GM21723 (cell line): ENCODE data around the gene KAT14.
"Not testable (repeated sequence)": the region's sequence is repeated elsewhere in the genome, so short reads cannot be mapped to it uniquely, and the experiment has no call there.

Experiments used
- ATAC-seq: cut with Tn5 transposase; IDR thresholded peaks from one replicate; pipeline ENCODE4 v1.9.1; 2021; ENCODE audit warnings: mild to moderate bottlenecking, moderate library complexity; ENCODE audit not compliant: unreplicated experiment

Gene KAT14

GRCh38 chr20:18203700-18204099 lies 66.0 kb downstream of the KAT14 start:
- not testable (repeated sequence) for ATAC-seq

GRCh38 chr20:18213002-18213401 lies 75.3 kb downstream of the KAT14 start:
- no peak for ATAC-seq

- no peak for ATAC-seq
Observed at GRCh38 chr20:18215566-18215965, 77.9 kb downstream of the KAT14 start.

DNA sequence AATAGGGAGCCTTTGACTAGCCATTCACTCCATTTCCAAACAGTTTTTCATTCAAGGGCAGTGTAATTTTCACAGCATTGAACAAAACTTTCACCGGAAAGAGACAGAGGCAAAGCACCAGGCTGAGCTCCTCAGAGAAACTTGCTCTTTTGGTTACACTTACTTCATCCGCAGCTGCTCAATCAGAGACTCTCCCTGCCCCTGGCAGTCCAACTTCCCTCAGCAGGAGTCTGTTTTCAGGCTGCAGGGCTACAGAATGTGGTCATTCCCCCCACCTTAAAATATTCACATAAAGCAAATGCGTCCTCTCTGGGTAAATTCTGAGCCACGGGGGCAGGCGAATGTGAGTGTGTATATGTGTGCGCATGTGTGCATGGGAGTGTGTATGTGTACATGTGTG lies 80.6 kb downstream of the KAT14 start:
- no peak for ATAC-seq

GRCh38 chr20:18223409-18223808 lies 85.7 kb downstream of the KAT14 start:
- no peak for ATAC-seq

DNA sequence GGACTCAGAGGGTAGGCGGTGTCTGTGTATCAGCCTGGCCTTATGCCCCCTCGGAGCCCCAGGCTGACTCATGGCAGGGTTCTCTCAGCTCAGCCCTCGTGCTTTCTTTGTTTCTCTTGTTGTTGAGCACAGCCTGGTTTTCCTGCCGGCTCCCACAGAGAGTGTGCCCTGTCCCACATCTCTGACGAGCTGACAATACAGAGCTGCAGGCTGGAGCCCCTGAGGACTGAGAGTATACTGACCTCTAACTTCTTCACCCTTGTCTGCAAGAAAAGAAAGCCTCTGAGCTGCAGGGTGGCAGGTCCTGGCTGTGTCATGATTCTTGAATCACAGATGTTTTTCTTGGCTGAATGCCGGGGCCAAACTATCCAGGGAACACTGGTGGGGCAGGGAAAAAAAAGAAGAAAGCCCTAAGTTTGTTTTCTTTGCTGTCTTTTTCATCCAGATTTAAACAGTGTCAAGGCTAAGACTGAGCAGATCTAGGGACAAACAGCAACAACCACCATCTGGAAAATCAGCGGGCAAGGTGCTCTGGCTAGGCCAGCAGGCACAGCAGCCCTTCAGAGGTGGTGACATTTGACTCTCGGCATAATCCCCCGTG lies 87.4 kb downstream of the KAT14 start:
- ATAC-seq, result no peak

DNA sequence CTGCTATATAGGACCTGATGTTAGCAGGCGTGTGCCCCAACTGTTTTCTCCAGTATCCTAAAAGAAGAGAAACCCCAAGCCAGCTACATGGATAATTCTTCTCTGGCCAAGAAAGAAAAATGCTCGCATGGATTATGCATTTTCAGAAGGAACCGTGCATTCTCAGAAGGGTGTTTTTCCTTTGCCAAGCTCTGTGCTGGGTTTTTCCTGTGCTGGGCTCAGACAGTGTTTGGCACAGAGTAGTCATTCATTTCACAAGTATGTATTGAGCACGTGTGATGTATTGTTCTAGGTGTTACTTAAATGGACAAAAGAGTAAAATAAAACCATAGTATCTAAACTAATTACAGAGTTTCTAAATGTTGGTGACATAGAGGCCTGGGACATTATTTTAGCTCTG lies 88.0 kb downstream of the KAT14 start:
- ATAC-seq, result no peak

DNA sequence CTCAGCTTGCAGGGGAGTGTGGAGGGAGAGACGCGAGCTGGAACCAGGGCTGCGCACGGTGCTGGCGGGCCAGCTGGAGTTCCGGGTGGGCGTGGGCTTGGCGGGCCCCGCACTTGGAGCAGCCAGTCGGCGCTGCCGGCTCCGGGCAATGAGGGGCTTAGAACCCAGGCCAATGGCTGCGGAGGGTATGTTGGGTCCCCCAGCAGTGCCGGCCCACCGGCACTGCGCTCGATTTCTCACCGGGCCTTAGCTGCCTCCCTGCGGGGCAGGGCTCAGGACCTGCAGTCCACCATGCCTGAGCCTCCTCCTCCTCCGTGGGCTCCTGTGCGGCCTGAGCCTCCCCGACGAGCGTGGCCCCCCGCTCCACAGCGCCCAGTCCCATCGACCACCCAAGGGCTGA lies 89.1 kb downstream of the KAT14 start:
- ATAC-seq, result not testable (repeated sequence)

DNA sequence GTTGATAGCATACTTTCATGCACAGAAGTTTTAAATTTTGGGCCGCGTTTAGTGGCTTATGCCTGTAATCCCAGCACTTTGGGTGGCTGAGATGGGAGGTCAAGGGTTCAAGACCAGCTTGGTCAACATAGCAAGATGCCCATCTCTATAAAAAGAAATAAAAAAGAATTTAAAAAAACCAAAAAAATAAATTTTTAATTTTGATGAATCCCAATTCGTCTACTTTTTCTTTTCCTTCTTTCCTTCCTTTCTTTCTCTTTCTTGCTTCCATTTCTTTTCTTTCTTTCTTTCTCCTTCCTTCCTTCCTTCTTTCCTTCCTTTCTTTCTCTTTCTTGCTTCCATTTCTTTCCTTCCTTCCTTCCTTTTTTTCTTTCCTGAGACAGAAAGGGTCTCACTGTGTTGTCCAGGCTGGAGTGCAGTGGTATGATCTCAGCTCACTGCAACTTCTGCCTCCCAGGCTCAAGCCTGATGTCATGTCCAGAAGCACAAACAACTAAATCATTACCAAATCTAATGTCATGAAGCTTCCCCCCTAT lies 95.8 kb downstream of the KAT14 start:
- no peak for ATAC-seq
